Stimulated activated CD4-positive, alpha-beta T cell treated with anti-CD3 and anti-CD28 coated beads, Interleukin-12 subunit alpha, Interleukin-12 subunit beta, amount 100 ng/mL, for 48 hours (primary cell): ENCODE results near the gene TRPM6.
A peak's percentile ranks its signal among the peaks of the same experiment; 100 is the strongest.
"Not testable (repeated sequence)": the region's sequence is repeated elsewhere in the genome, so short reads cannot be mapped to it uniquely, and the experiment has no call there.

Source experiments
- DNase-seq, 3 donors: peaks; one replicate each; pipeline ENCODE4 v3.0.0-alpha.2; 2020; ENCODE audit warnings: low read depth in 2 of 3, low spot score in 1 of 3

The TRPM6 gene

GRCh38 chr9:74887041-74887980 lies at the start of gene TRPM6:
TRPM6 (minus strand) TSS chr9:74887921; CDS start chr9:74887856, 65 bp downstream.
- DNase-seq: peak; percentile 5 to 21 (median 7)

GRCh38 chr9:74935008-74935407 lies 47.3 kb upstream of the TRPM6 start:
- no peak for DNase-seq

GRCh38 chr9:74921737-74922136 lies 34.0 kb upstream of the TRPM6 start:
- no peak for DNase-seq

- no peak for DNase-seq
These were observed 33.4 kb upstream of the TRPM6 start for GRCh38 chr9:74920944-74921626.

- no peak for DNase-seq
These were observed 22.3 kb upstream of the TRPM6 start for GRCh38 chr9:74910036-74910435.

- no peak for DNase-seq
These were observed 20.9 kb upstream of the TRPM6 start for GRCh38 chr9:74908665-74909064.

- DNase-seq: no peak
These were observed 19.4 kb upstream of the TRPM6 start for GRCh38 chr9:74907085-74907484.

GRCh38 chr9:74901001-74901400 lies 13.3 kb upstream of the TRPM6 start:
- DNase-seq: no peak

- not testable (repeated sequence) for DNase-seq
These were observed 728 bp upstream of the TRPM6 start for GRCh38 chr9:74888449-74888848.

GRCh38 chr9:74887981-74888370 lies 255 bp upstream of the TRPM6 start:
- no peak for DNase-seq

- no peak for DNase-seq
These were observed 11.3 kb downstream of the TRPM6 start for GRCh38 chr9:74876382-74876949.

- DNase-seq: no peak
These were observed 12.1 kb downstream of the TRPM6 start for GRCh38 chr9:74875656-74876055.

- no peak for DNase-seq
These were observed 13.5 kb downstream of the TRPM6 start for GRCh38 chr9:74874220-74874619.

GRCh38 chr9:74872619-74873233 lies 15.0 kb downstream of the TRPM6 start:
- DNase-seq: no peak

GRCh38 chr9:74867483-74867882 lies 20.2 kb downstream of the TRPM6 start:
- DNase-seq: no peak

- DNase-seq: no peak
These were observed 22.5 kb downstream of the TRPM6 start for GRCh38 chr9:74865177-74865576.

- DNase-seq: no peak
These were observed 25.8 kb downstream of the TRPM6 start for GRCh38 chr9:74861773-74862474.

GRCh38 chr9:74861071-74861470 lies 26.6 kb downstream of the TRPM6 start:
- no peak for DNase-seq

- not testable (repeated sequence) for DNase-seq
These were observed 27.5 kb downstream of the TRPM6 start for GRCh38 chr9:74860247-74860646.

GRCh38 chr9:74859786-74860185 lies 27.9 kb downstream of the TRPM6 start:
- no peak for DNase-seq
